Uterus (tissue), 4 donors: ENCODE data around the gene PDE5A. TPM values are rescaled to one million over a fixed set of nuclear protein-coding genes. Genes with fewer than 3 reads are reported as not detected.

ENCODE experiments used
- DNase-seq, 2 donors: peaks; one replicate each; pipeline ENCODE4 v3.0.0-alpha.2; 2019 to 2020
- H3K27ac ChIP-seq, 2 donors: fragments of 200-600 bp; sonication (generic); 1 replicate in 1 of 2; 2 replicates in 1 of 2; pipeline ENCODE4 v1.5.1; 2016 to 2018
- H3K27me3 ChIP-seq, 2 donors: fragments of 200-600 bp; sonication (generic); one replicate each; pipeline ENCODE4 v1.5.1; 2018 to 2019; ENCODE audit warnings: control low read depth in 1 of 2
- H3K36me3 ChIP-seq, 2 donors: fragments of 200-600 bp; sonication (generic); one replicate each; pipeline ENCODE4 v1.5.1; 2019; ENCODE audit warnings: control low read depth in 1 of 2
- H3K4me1 ChIP-seq, 2 donors: fragments of 200-600 bp; sonication (generic); one replicate each; pipeline ENCODE4 v1.5.1; 2018 to 2019; ENCODE audit warnings: control low read depth in 1 of 2
- H3K4me3 ChIP-seq, 2 donors: fragments of 200-600 bp; sonication (generic); 1 replicate in 1 of 2; 2 replicates in 1 of 2; pipeline ENCODE4 v1.5.1; 2018 to 2019; ENCODE audit warnings: mild to moderate bottlenecking in 1 of 2
- H3K9me3 ChIP-seq, 2 donors: fragments of 200-600 bp; sonication (generic); one replicate each; pipeline ENCODE4 v1.5.1; 2019; ENCODE audit warnings: control low read depth in 1 of 2
- CTCF ChIP-seq, 4 experiments: fragments of 200-600 bp in 2 of 4; fragments of 450-650 bp in 2 of 4; sonication (generic) in 2 of 4; IDR thresholded peaks; one replicate each; pipeline ENCODE4 v1.5.1; 2016 to 2019; ENCODE audit warnings: antibody characterized with exemption in 4 of 4, mild to moderate bottlenecking in 2 of 4, moderate library complexity in 1 of 4
- POLR2A ChIP-seq, 2 donors: fragments of 450-650 bp; IDR thresholded peaks; one replicate each; pipeline ENCODE4 v1.6.1; 2016; ENCODE audit warnings: antibody characterized with exemption in 2 of 2, mild to moderate bottlenecking in 1 of 2, moderate library complexity in 1 of 2
- intact Hi-C: fragments of 100-400 bp; cut with DNase I; formaldehyde crosslinking; loops from one replicate; pipeline ENCODE4 v1.15.1; 2023; ENCODE audit warnings: low total_unique reads
- total RNA-seq, 4 donors: library from RNA; depleted of rRNA in 3 of 4; stranded (reverse); fragments of >200 nt in 3 of 4; gene quantifications; one replicate each; pipeline versions ENCODE4 v1.1.0 to v1.2.4, GENCODE V29; 2014 to 2023
- donor health status: DM: yes; HTN: yes; CAD: no.

PDE5A gene
- total RNA-seq, 4 donors from 2014 or later: 13.5 to 192 (median 84.2) TPM

- intact Hi-C loops: no loop called here
- Histone ChIP-seq H3K36me3 (no peaks in the 10 kb centered on the region), H3K27me3 (no peaks in the 10 kb centered on the region), H3K27ac (peak overlapping the region; percentile 6 to 61), H3K4me1 (peaks cover 0 to 7% of the 10 kb centered on the region in 2 donors), H3K9me3 (no peaks in the 10 kb centered on the region), H3K4me3 (no peak overlapping the region)
- no peak for DNase-seq
- TF ChIP-seq CTCF (IDR thresholded peaks at IDR 0.05): no peak
- TF ChIP-seq POLR2A (IDR thresholded peaks at IDR 0.05): no peak
These were observed 118.0 kb downstream of the PDE5A start for GRCh38 chr4:119510395-119511149.

GRCh38 chr4:119508281-119508680 lies 120.3 kb downstream of the PDE5A start:
- Histone ChIP-seq H3K4me1 (peaks cover 0 to 7% of the 10 kb centered on the region in 2 donors), H3K27ac (no peak overlapping the region), H3K27me3 (no peaks in the 10 kb centered on the region), H3K36me3 (no peaks in the 10 kb centered on the region), H3K4me3 (no peak overlapping the region), H3K9me3 (no peaks in the 10 kb centered on the region)
- TF ChIP-seq POLR2A (IDR thresholded peaks at IDR 0.05): no peak
- no peak for TF ChIP-seq CTCF (IDR thresholded peaks at IDR 0.05)
- intact Hi-C loops: no loop called here
- no peak for DNase-seq

- intact Hi-C loops: no loop called here
- Histone ChIP-seq H3K27ac (no peak overlapping the region), H3K27me3 (no peaks in the 10 kb centered on the region), H3K4me1 (peaks cover 0 to 7% of the 10 kb centered on the region in 2 donors), H3K9me3 (no peaks in the 10 kb centered on the region), H3K4me3 (no peak overlapping the region), H3K36me3 (no peaks in the 10 kb centered on the region)
- TF ChIP-seq CTCF (IDR thresholded peaks at IDR 0.05): no peak
- no peak for TF ChIP-seq POLR2A (IDR thresholded peaks at IDR 0.05)
- no peak for DNase-seq
These were observed 121.8 kb downstream of the PDE5A start for GRCh38 chr4:119506806-119507205.

- no peaks in the 10 kb centered on the region for H3K27me3 ChIP-seq
- no peaks in the 10 kb centered on the region for H3K4me1 ChIP-seq
- H3K36me3 ChIP-seq: no peaks in the 10 kb centered on the region
- H3K27ac ChIP-seq: no peak overlapping the region
- no peaks in the 10 kb centered on the region for H3K9me3 ChIP-seq
- DNase-seq: no peak
- TF ChIP-seq CTCF (IDR thresholded peaks at IDR 0.05) (no peak), POLR2A (IDR thresholded peaks at IDR 0.05) (no peak)
- intact Hi-C loops: no loop called here
- H3K4me3 ChIP-seq: no peak overlapping the region
These were observed 124.0 kb downstream of the PDE5A start for GRCh38 chr4:119504616-119505015.

GRCh38 chr4:119501740-119502139 lies 126.9 kb downstream of the PDE5A start:
- no peaks in the 10 kb centered on the region for H3K36me3 ChIP-seq
- intact Hi-C loops: no loop called here

More at GRCh38 chr4:119501740-119502139, 126.9 kb downstream of the PDE5A start:
- H3K27ac ChIP-seq: no peak overlapping the region
- no peak overlapping the region for H3K4me3 ChIP-seq
- TF ChIP-seq POLR2A (IDR thresholded peaks at IDR 0.05) (no peak), CTCF (IDR thresholded peaks at IDR 0.05) (no peak)
- no peaks in the 10 kb centered on the region for H3K27me3 ChIP-seq
- no peaks in the 10 kb centered on the region for H3K4me1 ChIP-seq
- no peaks in the 10 kb centered on the region for H3K9me3 ChIP-seq
- DNase-seq: no peak
